ENCODE measurements around the gene THAP10. TPM values are rescaled to one million over a fixed set of nuclear protein-coding genes. Genes with fewer than 3 reads are reported as not detected.
"Not testable (repeated sequence)": the region's sequence is repeated elsewhere in the genome, so short reads cannot be mapped to it uniquely, and the experiment has no call there.

Gene THAP10
- total RNA-seq, 2 experiments from 2014 or later = not detected

GRCh38 chr15:70859322-70859908 is 32.8 kb downstream of the THAP10 start:
- Mint-ChIP-seq H3K4me1 (ENCODE audit: low read depth) (peaks cover 3% of the 10 kb centered on the region), H3K4me3 (no peak overlapping the region), H3K27ac (no peak overlapping the region), H3K9me3 (no peaks in the 10 kb centered on the region), H3K36me3 (ENCODE audit: low read depth) (no peaks in the 10 kb centered on the region), H3K27me3 (peaks cover 50% of the 10 kb centered on the region)
- Histone ChIP-seq H3K4me1 (ENCODE audit: insufficient read depth, low read length) (peaks cover 2% of the 10 kb centered on the region), H3K36me3 (ENCODE audit: insufficient read depth, low read length) (no peaks in the 10 kb centered on the region), H3K27me3 (ENCODE audit: control insufficient read depth in 1 of 2, insufficient read depth in 2 of 2, low read length in 2 of 2) (peaks cover 11 to 26% of the 10 kb centered on the region in 2 experiments), H3K27ac (ENCODE audit: low read depth in 1 of 2, low read length in 2 of 2) (no peak overlapping the region), H3K9me3 (ENCODE audit: control insufficient read depth in 1 of 2, insufficient read depth in 1 of 2, low read length in 2 of 2) (no peaks in the 10 kb centered on the region), H3K4me3 (ENCODE audit: low read length) (no peak overlapping the region)
- POLR2A ChIA-PET = no interaction called here
- TF ChIP-seq CTCF (IDR thresholded peaks at IDR 0.05) = no peak
- CTCF ChIA-PET = no interaction called here
- intact Hi-C loops (cut with DNase I, micrococcal nuclease) = no loop called here
- DNase-seq = no peak
- ATAC-seq (ENCODE audit: poor library complexity) = no peak

DNA sequence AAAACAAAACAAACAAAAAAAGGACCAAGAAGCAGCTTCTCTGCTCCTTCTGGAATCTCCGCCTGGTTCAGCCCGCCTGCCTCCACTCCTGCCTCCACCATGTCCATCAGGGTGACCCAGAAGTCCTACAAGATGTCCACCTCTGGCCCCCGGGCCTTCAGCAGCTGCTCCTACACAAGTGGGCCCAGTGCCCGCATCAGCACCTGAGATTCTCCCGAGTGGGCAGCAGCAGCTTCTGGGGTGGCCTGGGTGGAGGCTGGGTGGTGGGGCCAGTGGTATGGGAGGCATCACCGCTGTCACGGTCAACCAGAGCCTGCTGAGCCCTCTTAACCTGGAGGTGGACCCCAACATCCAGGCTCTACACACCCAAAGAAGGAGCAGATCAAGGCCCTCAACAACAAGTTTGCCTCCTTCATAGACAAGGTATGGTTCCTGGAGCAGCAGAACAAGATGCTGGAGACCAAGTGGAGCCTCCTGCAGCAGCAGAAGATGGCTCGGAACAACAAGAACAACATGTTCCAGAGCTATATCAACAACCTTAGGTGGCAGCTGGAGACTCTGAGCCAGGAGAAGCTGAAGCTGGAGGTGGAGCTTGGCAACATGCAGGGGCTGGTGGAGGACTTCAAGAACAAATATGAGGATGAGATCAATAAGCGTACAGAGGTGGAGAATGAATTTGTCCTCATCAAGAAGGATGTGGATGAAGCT is 33.5 kb downstream of the THAP10 start:
- H3K27ac Mint-ChIP-seq; H3K4me1 Mint-ChIP-seq (ENCODE audit: low read depth); H3K4me1 ChIP-seq (ENCODE audit: insufficient read depth, low read length); H3K9me3 Mint-ChIP-seq; H3K4me3 ChIP-seq (ENCODE audit: low read length); DNase-seq; H3K36me3 ChIP-seq (ENCODE audit: insufficient read depth, low read length); H3K27ac ChIP-seq (ENCODE audit: low read depth in 1 of 2, low read length in 2 of 2); CTCF ChIA-PET; H3K4me3 Mint-ChIP-seq; H3K36me3 Mint-ChIP-seq (ENCODE audit: low read depth); POLR2A ChIA-PET; ATAC-seq (ENCODE audit: poor library complexity); intact Hi-C loops (cut with DNase I, micrococcal nuclease); H3K9me3 ChIP-seq (ENCODE audit: control insufficient read depth in 1 of 2, insufficient read depth in 1 of 2, low read length in 2 of 2): not testable (repeated sequence)
- peaks cover 12 to 27% of the 10 kb centered on the region in 2 experiments for H3K27me3 ChIP-seq (ENCODE audit: control insufficient read depth in 1 of 2, insufficient read depth in 2 of 2, low read length in 2 of 2)
- peaks cover 51% of the 10 kb centered on the region for H3K27me3 Mint-ChIP-seq

DNA sequence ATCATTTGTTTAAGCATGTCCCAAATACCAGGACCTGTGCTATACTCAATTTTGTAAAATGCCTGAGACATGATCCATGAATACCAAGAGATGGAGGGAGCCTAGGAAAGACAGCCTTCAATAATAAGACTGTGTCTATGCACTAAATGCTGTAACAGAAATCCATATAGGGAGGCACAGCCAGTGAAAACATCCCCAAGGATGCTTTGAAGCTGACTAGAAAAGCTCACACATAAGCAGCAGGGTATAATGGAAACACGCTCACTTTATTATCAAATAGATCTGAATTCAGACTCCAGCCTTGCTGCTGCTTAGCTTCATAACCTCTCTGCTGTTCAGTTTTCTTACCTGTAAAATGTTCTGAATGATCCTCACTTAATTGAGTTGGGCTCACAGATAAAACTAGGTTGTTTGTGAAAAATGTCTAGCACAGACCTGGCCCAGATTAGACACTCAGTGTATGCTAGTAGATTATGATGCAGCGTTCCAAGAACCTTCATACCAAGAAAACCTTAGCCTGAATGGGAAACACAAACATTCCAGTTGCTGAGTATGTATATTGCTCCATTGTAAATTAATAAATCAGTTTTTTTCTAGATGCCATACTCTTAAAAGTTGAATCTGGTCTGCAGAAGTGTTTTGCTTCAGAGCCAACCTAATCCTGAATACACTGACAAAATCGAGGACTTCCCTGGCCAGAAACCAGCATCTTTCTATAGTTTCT is 34.5 kb downstream of the THAP10 start:
- H3K27me3 ChIP-seq (ENCODE audit: control insufficient read depth in 1 of 2, insufficient read depth in 2 of 2, low read length in 2 of 2) = peaks cover 16 to 35% of the 10 kb centered on the region in 2 experiments
- H3K4me1 Mint-ChIP-seq (ENCODE audit: low read depth) = peaks cover 9% of the 10 kb centered on the region
- intact Hi-C loops (cut with DNase I, micrococcal nuclease) = no loop called here
- H3K27ac Mint-ChIP-seq = no peak overlapping the region
- H3K36me3 Mint-ChIP-seq (ENCODE audit: low read depth) = no peaks in the 10 kb centered on the region
- H3K9me3 ChIP-seq (ENCODE audit: control insufficient read depth in 1 of 2, insufficient read depth in 1 of 2, low read length in 2 of 2) = peaks cover 0 to 7% of the 10 kb centered on the region in 2 experiments
- H3K27me3 Mint-ChIP-seq = peaks cover 57% of the 10 kb centered on the region
- H3K9me3 Mint-ChIP-seq = no peaks in the 10 kb centered on the region
- no peak overlapping the region for H3K27ac ChIP-seq (ENCODE audit: low read depth in 1 of 2, low read length in 2 of 2)
- no peak for TF ChIP-seq CTCF (IDR thresholded peaks at IDR 0.05)
- ChIA-PET CTCF (no interaction called here), POLR2A (interaction anchor here (0.7 kb wide), 1 partner anchor 1427 kb away, joined by 3 read pairs; no protein-coding TSS in a partner anchor)
- peaks cover 7% of the 10 kb centered on the region for H3K4me1 ChIP-seq (ENCODE audit: insufficient read depth, low read length)
- no peak overlapping the region for H3K4me3 Mint-ChIP-seq
- ATAC-seq (ENCODE audit: poor library complexity) = no peak
- H3K36me3 ChIP-seq (ENCODE audit: insufficient read depth, low read length) = no peaks in the 10 kb centered on the region
- DNase-seq = no peak
- no peak overlapping the region for H3K4me3 ChIP-seq (ENCODE audit: low read length)
